Neural crest cell (in vitro differentiated cells): ENCODE results near the gene SLC38A11. TPM values are rescaled to one million over a fixed set of nuclear protein-coding genes. Genes with fewer than 3 reads are reported as not detected.

Experiments used
- DNase-seq: peaks from one replicate; pipeline ENCODE4 v3.0.0; 2021; ENCODE audit warnings: low read depth, mixed read lengths, low spot score
- H3K27ac Mint-ChIP-seq: one replicate; pipeline ENCODE4 v1.8.0; 2021; ENCODE audit warnings: mild to moderate bottlenecking, mixed read lengths; ENCODE audit not compliant: unreplicated experiment
- H3K27me3 Mint-ChIP-seq: 2 replicates; pipeline ENCODE4 v1.8.0; 2021; ENCODE audit warnings: low read depth, mild to moderate bottlenecking, mixed read lengths
- H3K36me3 Mint-ChIP-seq: 2 replicates; pipeline ENCODE4 v1.8.0; 2021; ENCODE audit warnings: low read depth, mild to moderate bottlenecking, mixed read lengths
- H3K4me1 Mint-ChIP-seq: 2 replicates; pipeline ENCODE4 v1.8.0; 2021; ENCODE audit warnings: mixed read lengths
- H3K4me3 Mint-ChIP-seq: one replicate; pipeline ENCODE4 v1.8.0; 2021; ENCODE audit warnings: mild to moderate bottlenecking, mixed read lengths
- H3K9me3 Mint-ChIP-seq: 2 replicates; pipeline ENCODE4 v1.8.0; 2021; ENCODE audit warnings: mixed read lengths
- total RNA-seq: library from RNA; stranded (reverse); gene quantifications from 2 replicates; pipeline ENCODE4 v1.2.1, GENCODE V29; 2021
- TF ChIP-seq, protein P1 (sequence below): fragments of 200-600 bp; sonication (generic); conservative IDR thresholded peaks from 2 replicates; pipeline ENCODE4 v1.5.0; 2021; ENCODE audit warnings: antibody characterized with exemption, mild to moderate bottlenecking

SLC38A11 gene
- total RNA-seq, 1 donor from 2014 or later = not detected

- Mint-ChIP-seq H3K27ac (no peak overlapping the region), H3K36me3 (no peaks in the 10 kb centered on the region), H3K4me3 (no peak overlapping the region), H3K9me3 (no peaks in the 10 kb centered on the region), H3K4me1 (peaks cover 11% of the 10 kb centered on the region), H3K27me3 (no peaks in the 10 kb centered on the region)
- no peak for DNase-seq
- TF ChIP-seq, protein P1, sequence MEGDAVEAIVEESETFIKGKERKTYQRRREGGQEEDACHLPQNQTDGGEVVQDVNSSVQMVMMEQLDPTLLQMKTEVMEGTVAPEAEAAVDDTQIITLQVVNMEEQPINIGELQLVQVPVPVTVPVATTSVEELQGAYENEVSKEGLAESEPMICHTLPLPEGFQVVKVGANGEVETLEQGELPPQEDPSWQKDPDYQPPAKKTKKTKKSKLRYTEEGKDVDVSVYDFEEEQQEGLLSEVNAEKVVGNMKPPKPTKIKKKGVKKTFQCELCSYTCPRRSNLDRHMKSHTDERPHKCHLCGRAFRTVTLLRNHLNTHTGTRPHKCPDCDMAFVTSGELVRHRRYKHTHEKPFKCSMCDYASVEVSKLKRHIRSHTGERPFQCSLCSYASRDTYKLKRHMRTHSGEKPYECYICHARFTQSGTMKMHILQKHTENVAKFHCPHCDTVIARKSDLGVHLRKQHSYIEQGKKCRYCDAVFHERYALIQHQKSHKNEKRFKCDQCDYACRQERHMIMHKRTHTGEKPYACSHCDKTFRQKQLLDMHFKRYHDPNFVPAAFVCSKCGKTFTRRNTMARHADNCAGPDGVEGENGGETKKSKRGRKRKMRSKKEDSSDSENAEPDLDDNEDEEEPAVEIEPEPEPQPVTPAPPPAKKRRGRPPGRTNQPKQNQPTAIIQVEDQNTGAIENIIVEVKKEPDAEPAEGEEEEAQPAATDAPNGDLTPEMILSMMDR = no peak
These were observed 66.7 kb downstream of the SLC38A11 start for GRCh38 chr2:164888592-164888991.

DNA sequence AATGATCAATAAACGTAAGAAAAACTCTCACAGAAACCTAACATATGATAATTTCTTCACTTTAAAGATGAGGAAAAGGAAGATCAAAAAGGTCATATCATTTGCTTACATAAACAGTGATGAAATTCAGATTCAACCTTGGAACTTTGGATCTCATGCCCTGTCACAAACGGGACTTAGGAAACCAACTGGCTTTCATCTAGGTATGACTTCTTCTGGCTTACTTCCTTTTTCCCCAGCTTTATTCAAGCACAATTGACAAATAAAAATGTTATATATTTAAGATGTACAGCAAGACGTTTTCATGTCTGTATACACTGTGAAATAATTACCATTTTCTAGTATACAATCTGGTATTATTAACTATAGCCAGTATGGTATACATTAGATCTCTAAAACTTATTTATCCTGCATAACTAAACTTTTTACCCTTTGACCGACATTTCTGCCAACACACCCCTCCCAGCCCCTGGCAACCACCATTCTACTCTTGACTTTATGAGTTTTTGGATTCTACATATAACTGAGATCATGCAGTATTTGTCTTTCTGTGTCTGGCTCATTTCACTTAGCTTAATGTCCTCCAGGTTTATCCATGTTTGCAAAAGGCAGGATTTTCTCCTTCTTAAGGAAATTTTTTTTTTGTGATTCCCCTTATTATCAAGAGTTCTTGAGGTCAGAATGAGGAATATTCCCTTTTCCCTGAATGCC lies 67.7 kb downstream of the SLC38A11 start:
- no peaks in the 10 kb centered on the region for H3K9me3 Mint-ChIP-seq
- no peak for DNase-seq
- peaks cover 11% of the 10 kb centered on the region for H3K4me1 Mint-ChIP-seq
- H3K27me3 Mint-ChIP-seq = no peaks in the 10 kb centered on the region
- H3K4me3 Mint-ChIP-seq = no peak overlapping the region
- no peak overlapping the region for H3K27ac Mint-ChIP-seq
- H3K36me3 Mint-ChIP-seq = no peaks in the 10 kb centered on the region
- TF ChIP-seq, protein P1 = no peak

DNA sequence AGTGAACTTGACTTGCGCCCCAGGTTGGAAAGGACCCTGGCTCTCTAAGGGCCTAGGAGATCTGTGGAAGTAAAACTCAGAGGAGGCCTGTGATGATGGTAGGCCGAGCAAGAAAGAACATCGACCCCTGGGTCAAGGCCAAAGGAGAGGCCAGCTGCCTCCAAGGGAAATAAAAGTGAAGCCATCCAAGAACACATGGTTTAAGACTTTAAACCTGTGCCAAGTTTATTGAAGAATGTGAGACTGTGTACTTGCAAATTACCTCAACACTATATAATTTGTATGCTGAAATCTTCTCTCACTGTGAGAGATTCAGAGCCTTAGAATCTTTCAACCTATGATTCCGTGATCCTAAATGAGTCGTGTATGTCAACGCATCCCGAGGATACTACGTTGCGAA lies 73.0 kb downstream of the SLC38A11 start:
- TF ChIP-seq, protein P1 = no peak
- H3K36me3 Mint-ChIP-seq = no peaks in the 10 kb centered on the region
- H3K4me1 Mint-ChIP-seq = peaks cover 26% of the 10 kb centered on the region
- no peaks in the 10 kb centered on the region for H3K9me3 Mint-ChIP-seq
- no peak overlapping the region for H3K27ac Mint-ChIP-seq
- H3K27me3 Mint-ChIP-seq = no peaks in the 10 kb centered on the region
- DNase-seq = no peak
- no peak overlapping the region for H3K4me3 Mint-ChIP-seq

DNA sequence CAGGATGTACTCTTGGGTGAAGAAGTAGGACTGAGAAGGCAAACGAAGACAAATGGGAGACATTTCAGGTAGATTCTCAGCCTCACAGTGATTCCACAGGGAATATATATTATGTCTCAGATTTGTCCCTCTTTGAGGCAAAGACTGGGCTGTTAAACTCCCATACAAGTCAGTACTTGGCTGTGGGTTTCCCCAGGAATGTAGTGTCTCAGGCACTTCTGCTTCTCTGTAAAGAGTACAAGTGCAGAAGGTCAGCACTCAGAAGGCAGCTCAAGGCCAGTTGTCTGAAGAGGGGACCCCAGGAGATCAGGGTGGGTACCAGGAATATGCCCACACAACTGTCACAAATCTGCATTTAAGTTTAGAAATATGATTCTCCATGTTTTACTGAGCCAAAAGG lies 73.8 kb downstream of the SLC38A11 start:
- Mint-ChIP-seq H3K27me3 (no peaks in the 10 kb centered on the region), H3K4me3 (no peak overlapping the region), H3K4me1 (peaks cover 34% of the 10 kb centered on the region), H3K36me3 (no peaks in the 10 kb centered on the region), H3K9me3 (no peaks in the 10 kb centered on the region), H3K27ac (no peak overlapping the region)
- TF ChIP-seq, protein P1 = no peak
- no peak for DNase-seq

DNA sequence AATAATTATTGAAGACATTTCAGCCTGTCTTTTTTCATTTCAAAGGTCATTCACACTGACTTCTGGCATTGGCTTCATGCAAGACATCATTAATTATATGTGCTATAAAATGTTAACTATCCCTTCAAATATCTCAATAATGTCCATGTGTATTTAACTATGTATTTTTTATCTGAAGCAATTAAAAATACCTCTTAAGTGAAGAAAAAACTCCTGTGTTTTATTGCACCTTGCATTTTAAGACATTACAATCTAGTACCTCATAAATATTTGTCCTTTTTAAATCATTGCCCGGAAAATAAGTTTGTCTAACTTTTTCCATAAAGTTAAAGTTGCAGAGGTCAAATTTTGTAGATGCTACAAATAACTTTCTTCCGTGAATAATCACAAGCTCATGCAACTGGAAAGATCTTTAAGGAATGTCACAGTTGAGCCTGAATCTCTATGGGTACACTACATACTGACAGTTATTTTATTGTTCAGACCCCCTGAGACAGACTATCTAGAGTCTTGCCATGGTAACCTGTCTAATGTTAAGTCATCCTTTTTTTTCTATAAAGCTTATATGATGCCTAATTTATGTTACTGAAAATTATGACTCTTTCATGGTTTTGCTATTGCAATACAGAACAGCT lies 75.3 kb downstream of the SLC38A11 start:
- Mint-ChIP-seq H3K4me1 (peaks cover 37% of the 10 kb centered on the region), H3K4me3 (no peak overlapping the region), H3K27me3 (no peaks in the 10 kb centered on the region), H3K36me3 (no peaks in the 10 kb centered on the region), H3K9me3 (no peaks in the 10 kb centered on the region), H3K27ac (no peak overlapping the region)
- DNase-seq = no peak
- TF ChIP-seq, protein P1 = no peak
